CD4-positive, alpha-beta T cell (primary cell): ENCODE measurements around the gene HES5. TPM values are rescaled to one million over a fixed set of nuclear protein-coding genes. Genes with fewer than 3 reads are reported as not detected.

Experiments used
- ATAC-seq: fragments of 200-7000 bp; cut with Tn5 transposase; one replicate; pipeline ENCODE4 v1.10.0; 2022; ENCODE audit warnings: mild to moderate bottlenecking; ENCODE audit not compliant: poor library complexity
- CTCF ChIA-PET: fragments of 350-600 bp; sonication (Branson Sonifier 250); formaldehyde crosslinking; loops from one replicate; lab custom pipeline; 2021; ENCODE audit warnings: antibody characterized with exemption, inconsistent platforms; lab: Charles Lee
- POLR2A ChIA-PET: fragments of 350-600 bp; sonication (Branson Sonifier 250); formaldehyde crosslinking; loops from one replicate; lab custom pipeline; 2021; ENCODE audit warnings: antibody characterized with exemption, inconsistent platforms; lab: Charles Lee
- DNase-seq, 14 experiments: peaks; one replicate each; pipeline ENCODE4 v3.0.0-alpha.2; 2013 to 2020; ENCODE audit warnings: mixed read lengths in 2 of 14
- H3K27ac ChIP-seq, 2 donors: one replicate each; pipeline versions ENCODE4 v1.5.1 to v1.7.0; 2013; ENCODE audit warnings: low read length in 2 of 2, low read depth in 1 of 2, mild to moderate bottlenecking in 1 of 2
- H3K27me3 ChIP-seq, 2 experiments: 1 replicate in 1 of 2; 2 replicates in 1 of 2; pipeline versions ENCODE4 v1.6.1 to v1.7.0; 2013; ENCODE audit warnings: low read length in 2 of 2, control low read depth in 1 of 2, mild to moderate bottlenecking in 1 of 2, moderate library complexity in 1 of 2; ENCODE audit not compliant: insufficient read depth in 2 of 2, control insufficient read depth in 1 of 2
- H3K36me3 ChIP-seq: one replicate; pipeline ENCODE4 v1.6.1; 2013; ENCODE audit warnings: low read length, control low read depth; ENCODE audit not compliant: insufficient read depth
- H3K4me1 ChIP-seq: one replicate; pipeline ENCODE4 v1.6.1; 2013; ENCODE audit warnings: low read length, control low read depth; ENCODE audit not compliant: insufficient read depth
- H3K4me3 ChIP-seq: one replicate; pipeline ENCODE4 v1.5.1; 2013; ENCODE audit warnings: mild to moderate bottlenecking, low read length, moderate library complexity
- H3K9me3 ChIP-seq, 2 experiments: 1 replicate in 1 of 2; 2 replicates in 1 of 2; pipeline versions ENCODE4 v1.6.1 to v1.7.0; 2013; ENCODE audit warnings: low read length in 2 of 2, mild to moderate bottlenecking in 2 of 2, control low read depth in 1 of 2, moderate library complexity in 1 of 2; ENCODE audit not compliant: control insufficient read depth in 1 of 2, insufficient read depth in 1 of 2
- H3K27ac Mint-ChIP-seq: one replicate; pipeline ENCODE4 v1.8.0; 2020; ENCODE audit warnings: mixed read lengths
- H3K27me3 Mint-ChIP-seq: one replicate; pipeline ENCODE4 v1.8.0; 2021; ENCODE audit warnings: mixed read lengths
- H3K36me3 Mint-ChIP-seq: one replicate; pipeline ENCODE4 v1.8.0; 2021; ENCODE audit warnings: low read depth, mixed read lengths
- H3K4me1 Mint-ChIP-seq: one replicate; pipeline ENCODE4 v1.8.0; 2021; ENCODE audit warnings: low read depth, mixed read lengths
- H3K4me3 Mint-ChIP-seq: one replicate; pipeline ENCODE4 v1.8.0; 2020; ENCODE audit warnings: mild to moderate bottlenecking, mixed read lengths
- H3K9me3 Mint-ChIP-seq: one replicate; pipeline ENCODE4 v1.8.0; 2020; ENCODE audit warnings: mixed read lengths
- CTCF ChIP-seq: fragments of 200-600 bp; IDR thresholded peaks from one replicate; pipeline ENCODE4 v1.8.0; 2022; ENCODE audit warnings: antibody characterized with exemption, mild to moderate bottlenecking
- intact Hi-C, 2 experiments: fragments of 100-400 bp; cut with DNase I in 1 of 2; cut with micrococcal nuclease in 1 of 2; formaldehyde crosslinking; loops; one replicate each; pipeline versions ENCODE4 v1.15.1 to v1.9.0; 2023 to 2025; cut with DNase I, micrococcal nuclease
- total RNA-seq, 174 experiments: library from RNA in 2 of 174; stranded (reverse) in 2 of 174; gene quantifications; one replicate each; pipeline ENCODE4 v1.2.3 and lab custom pipeline; 2021 to 2026

Gene HES5
- total RNA-seq, 2 experiments from 2014 or later = not detected

- Mint-ChIP-seq H3K4me1 (no peaks in the 10 kb centered on the region), H3K36me3 (no peaks in the 10 kb centered on the region), H3K27me3 (no peaks in the 10 kb centered on the region), H3K9me3 (no peaks in the 10 kb centered on the region), H3K4me3 (no peak overlapping the region), H3K27ac (no peak overlapping the region)
- intact Hi-C loops = no loop called here
- ChIA-PET CTCF (no interaction called here), POLR2A (no interaction called here)
- DNase-seq (no peak), ATAC-seq (no peak)
- Histone ChIP-seq H3K9me3 (no peaks in the 10 kb centered on the region), H3K27me3 (no peaks in the 10 kb centered on the region), H3K27ac (no peak overlapping the region), H3K4me1 (no peaks in the 10 kb centered on the region), H3K36me3 (no peaks in the 10 kb centered on the region), H3K4me3 (no peak overlapping the region)
- no peak for TF ChIP-seq CTCF
Measured at GRCh38 chr1:2479186-2479585, 50.9 kb downstream of the HES5 start.

Other genes starting within 250 kb of the HES5 start
- 1 to 10 TPM; 5.3 to 6.5 TPM for gene MORN1, start 138.7 kb downstream of the HES5 start, total RNA-seq
- 10 to 100 TPM; 57.9 to 60.7 TPM for gene RER1, start 138.4 kb downstream of the HES5 start, total RNA-seq
- gene PEX10, start 117.7 kb downstream of the HES5 start, total RNA-seq = 10 to 100 TPM; 12.0 to 12.5 TPM
- gene PLCH2, start 54.0 kb downstream of the HES5 start, total RNA-seq = 10 to 100 TPM; 47.6 to 48.1 TPM
- gene PANK4, start 3.7 kb downstream of the HES5 start, total RNA-seq = 10 to 100 TPM; 42.9 to 47.0 TPM
- 100 to 1,000 TPM; 191 to 194 TPM for gene TNFRSF14, start 26.1 kb upstream of the HES5 start, total RNA-seq
- gene PRXL2B, start 56.5 kb upstream of the HES5 start, total RNA-seq = 10 to 100 TPM; 11.0 to 12.8 TPM
- gene MMEL1, start 102.8 kb upstream of the HES5 start, total RNA-seq = 1 to 10 TPM in 1 of 2 experiments, under 1 TPM in 1; 0.67 to 1.8 TPM